Esophagus mucosa (tissue), 1 donor: ENCODE results near the gene DPYSL4. TPM values are rescaled to one million over a fixed set of nuclear protein-coding genes. Genes with fewer than 3 reads are reported as not detected.
A peak's percentile ranks its signal among the peaks of the same experiment; 100 is the strongest.

ENCODE experiments used
- ATAC-seq: fragments of 200-7000 bp; cut with Tn5 transposase; one replicate; pipeline ENCODE4 v1.9.1; 2020
- total RNA-seq: library from RNA; stranded (reverse); gene quantifications from one replicate; pipeline ENCODE4 v1.2.4, GENCODE V29; 2023
- donor health status: DM: yes; HTN: yes; CAD: no.

Gene DPYSL4
- total RNA-seq: 1.6 TPM

- ATAC-seq: no peak
Observed at GRCh38 chr10:132186488-132187429, at the start of gene DPYSL4. Gene DPYSL4 (plus strand): TSS chr10:132186948. CDS start chr10:132187064, 116 bp downstream.

DNA sequence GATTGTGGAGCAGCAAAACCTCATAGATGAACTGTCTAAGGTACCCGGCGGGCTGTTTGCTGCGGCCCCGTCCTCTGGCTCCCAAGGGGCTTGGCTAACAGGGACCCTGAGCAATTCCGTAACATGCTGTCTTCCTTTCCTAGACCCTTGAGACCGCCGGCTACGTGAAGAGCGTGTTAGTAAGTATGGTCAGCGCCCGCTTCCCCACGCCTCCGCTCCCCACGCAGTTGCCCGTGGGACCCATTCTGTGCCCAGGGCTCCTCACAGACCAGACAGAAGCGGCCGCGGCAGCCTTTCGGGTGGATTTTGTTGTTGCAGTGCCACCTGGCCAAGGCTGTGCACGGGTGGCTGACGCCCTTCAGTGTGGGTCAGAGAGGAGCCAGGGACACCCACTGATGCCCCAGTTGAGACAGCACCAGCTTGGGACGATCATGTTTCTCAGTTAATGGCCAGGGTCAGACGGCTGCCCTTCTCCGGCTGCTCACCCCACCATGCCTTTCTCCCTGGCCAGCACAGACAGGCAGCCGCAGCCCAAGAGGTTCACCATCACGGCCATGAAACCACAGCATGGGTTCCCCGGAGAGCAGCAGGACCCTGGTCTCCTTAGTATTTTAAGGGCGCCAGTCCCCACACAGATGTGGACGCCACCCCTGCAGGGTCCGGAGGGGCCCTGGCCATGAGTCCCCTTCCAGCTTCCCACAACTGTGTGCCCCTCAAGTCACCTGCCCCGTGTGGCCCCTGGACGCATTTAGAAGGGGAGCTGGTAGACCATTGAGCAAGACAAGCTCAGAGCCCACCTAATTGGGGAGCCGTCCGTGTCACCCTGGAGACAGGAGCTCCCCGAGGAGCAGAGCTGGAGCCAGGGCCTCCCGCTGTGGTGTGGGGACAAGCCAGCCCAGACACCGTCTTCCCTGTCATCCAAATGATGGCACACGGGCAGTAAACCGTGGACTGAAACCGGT is 49.4 kb upstream of the DPYSL4 start:
- ATAC-seq: no peak

- no peak for ATAC-seq
Observed at GRCh38 chr10:132138133-132138532, 48.6 kb upstream of the DPYSL4 start.

DNA sequence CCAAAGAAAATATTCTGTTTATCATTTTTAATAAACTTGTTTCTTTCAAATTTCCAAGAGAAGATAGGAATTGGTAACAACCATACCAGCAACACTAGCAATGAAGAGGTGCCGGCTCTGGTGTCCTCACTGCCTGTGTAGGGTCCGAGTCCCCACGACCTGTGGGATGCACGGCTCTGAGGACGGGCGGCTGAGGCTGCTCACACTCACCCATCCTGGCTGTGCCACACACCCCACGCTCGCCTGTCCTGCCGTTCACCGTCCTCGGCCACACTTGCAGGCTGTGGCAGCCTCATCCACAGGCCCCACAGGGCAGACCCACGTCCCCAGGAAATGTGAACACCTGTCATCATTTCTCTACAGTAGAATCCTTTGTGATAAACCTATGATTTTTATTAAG is 48.2 kb upstream of the DPYSL4 start:
- no peak for ATAC-seq

DNA sequence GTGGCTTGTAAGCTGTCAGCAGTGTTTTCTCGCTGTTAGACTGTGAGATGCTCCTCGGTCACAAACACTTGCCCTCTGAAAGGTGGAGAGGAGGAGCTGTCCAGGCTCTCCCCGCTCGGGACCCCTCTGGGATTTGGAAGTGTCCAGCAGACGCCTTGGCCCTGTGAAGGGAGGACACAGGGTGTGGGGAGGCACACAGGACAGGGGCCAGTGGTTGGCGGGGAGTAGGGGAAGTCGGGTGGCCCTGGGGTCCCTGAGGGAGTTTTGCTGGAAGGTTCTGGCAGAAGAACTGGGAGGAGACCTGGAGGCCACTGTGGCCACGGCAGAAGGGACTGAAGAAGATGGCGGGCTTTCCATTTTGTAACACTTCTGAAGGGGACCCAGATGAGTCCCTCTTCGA is 47.2 kb upstream of the DPYSL4 start:
- ATAC-seq: no peak

DNA sequence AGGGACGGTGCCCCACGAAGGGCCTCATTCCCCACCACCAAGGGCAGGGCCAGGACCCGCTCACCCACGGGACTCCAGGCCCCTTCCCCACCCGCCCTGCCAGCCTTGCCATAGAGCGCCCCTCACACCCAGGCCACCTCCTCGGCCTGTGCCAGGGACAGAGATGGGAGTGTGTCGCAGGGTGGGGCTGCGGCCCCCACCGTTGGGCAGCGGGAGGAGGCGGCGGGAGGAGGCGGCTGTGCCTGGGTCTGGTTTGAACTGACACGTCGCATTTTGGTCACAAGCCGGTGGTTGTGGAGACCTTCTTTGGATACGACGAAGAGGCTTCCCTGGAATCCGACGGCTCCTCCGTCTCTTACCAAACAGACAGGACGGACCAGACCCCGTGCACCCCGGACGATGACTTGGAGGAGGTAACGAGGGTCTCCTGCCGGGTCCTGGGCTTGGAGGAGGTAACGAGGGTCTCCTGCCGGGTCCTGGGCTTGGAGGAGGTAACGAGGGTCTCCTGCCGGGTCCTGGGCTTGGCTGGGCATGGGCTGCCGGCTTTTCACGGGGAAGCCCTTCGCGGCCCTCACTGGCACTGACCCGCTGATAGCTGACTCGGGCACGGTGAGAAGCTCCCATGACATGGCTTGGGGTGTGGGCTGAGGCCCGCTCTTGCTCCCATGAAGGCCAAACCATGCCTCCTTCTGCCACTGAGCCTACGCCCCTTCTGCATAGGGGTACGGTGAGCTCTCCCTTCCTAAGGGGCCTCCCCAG is 46.4 kb upstream of the DPYSL4 start:
- no peak for ATAC-seq

GRCh38 chr10:132141076-132141475 is 45.7 kb upstream of the DPYSL4 start:
- no peak for ATAC-seq

DNA sequence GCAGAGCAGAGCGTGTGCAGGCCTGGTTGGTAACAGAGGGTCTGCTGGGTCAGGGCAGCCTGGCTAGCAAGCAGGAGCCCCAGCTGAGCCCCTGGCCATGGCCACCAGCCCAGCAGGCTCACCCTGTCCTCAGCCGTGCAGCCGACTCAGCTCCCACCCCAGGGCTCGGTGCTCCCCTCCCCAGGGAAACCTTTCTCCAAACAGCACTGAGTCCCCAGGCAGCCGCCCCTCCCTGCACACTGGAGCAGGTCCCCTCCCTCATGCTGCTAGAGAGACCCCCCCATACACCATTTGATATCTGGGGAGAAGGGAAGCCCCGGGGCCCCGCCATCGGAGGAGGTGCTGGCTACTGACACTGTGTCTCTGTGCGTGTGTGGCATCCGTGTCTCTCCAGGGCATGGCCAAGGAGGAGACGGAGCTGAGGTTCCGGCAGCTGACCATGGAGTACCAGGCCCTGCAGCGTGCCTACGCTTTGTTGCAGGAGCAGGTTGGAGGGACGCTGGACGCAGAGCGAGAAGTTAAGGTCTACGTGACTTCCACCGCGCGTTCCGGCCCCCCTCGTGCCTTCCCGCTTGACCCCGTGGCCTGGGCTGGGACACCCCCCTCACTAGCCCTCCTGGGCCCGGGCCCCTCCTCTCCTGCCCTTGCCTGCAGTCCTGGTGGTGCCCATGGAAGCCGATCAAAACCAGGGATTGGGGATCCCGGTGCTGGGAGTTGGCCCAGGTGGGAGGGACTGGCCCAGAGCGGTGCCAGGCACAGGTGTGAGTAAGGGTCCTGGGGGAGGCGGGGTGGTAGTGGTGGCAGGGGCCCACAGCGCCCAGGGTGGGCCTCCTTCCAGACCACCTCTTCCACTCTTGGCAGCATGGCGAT is 45.0 kb upstream of the DPYSL4 start:
- ATAC-seq: no peak

GRCh38 chr10:132142396-132143161 is 44.2 kb upstream of the DPYSL4 start:
- ATAC-seq: peak; percentile 56

- ATAC-seq: no peak
Observed at GRCh38 chr10:132143162-132143561, 43.6 kb upstream of the DPYSL4 start.

DNA sequence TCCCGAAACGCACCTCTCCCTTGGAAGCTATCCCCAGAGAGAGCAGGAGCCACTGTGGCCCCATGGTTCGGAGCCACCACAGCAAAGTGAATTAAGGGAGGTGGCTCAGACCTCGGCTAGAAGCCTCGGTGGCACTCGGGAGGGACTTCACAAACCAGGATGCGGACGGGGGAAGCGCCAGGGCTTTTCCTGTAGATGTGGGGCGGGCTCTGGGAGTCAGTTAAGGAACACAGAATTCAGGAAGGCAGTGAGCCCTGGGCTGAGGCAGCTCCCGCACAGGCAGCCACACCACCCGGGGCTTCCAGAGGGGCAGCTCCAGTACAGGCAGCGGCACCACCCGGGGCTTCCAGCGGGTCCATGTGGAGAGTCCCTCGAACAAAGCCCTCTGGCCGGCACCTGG is 42.7 kb upstream of the DPYSL4 start:
- no peak for ATAC-seq

- ATAC-seq: no peak
Observed at GRCh38 chr10:132145002-132145401, 41.7 kb upstream of the DPYSL4 start.

- no peak for ATAC-seq
Observed at GRCh38 chr10:132145521-132146185, 41.1 kb upstream of the DPYSL4 start.

- no peak for ATAC-seq
Observed at GRCh38 chr10:132146271-132146671, 40.5 kb upstream of the DPYSL4 start.

DNA sequence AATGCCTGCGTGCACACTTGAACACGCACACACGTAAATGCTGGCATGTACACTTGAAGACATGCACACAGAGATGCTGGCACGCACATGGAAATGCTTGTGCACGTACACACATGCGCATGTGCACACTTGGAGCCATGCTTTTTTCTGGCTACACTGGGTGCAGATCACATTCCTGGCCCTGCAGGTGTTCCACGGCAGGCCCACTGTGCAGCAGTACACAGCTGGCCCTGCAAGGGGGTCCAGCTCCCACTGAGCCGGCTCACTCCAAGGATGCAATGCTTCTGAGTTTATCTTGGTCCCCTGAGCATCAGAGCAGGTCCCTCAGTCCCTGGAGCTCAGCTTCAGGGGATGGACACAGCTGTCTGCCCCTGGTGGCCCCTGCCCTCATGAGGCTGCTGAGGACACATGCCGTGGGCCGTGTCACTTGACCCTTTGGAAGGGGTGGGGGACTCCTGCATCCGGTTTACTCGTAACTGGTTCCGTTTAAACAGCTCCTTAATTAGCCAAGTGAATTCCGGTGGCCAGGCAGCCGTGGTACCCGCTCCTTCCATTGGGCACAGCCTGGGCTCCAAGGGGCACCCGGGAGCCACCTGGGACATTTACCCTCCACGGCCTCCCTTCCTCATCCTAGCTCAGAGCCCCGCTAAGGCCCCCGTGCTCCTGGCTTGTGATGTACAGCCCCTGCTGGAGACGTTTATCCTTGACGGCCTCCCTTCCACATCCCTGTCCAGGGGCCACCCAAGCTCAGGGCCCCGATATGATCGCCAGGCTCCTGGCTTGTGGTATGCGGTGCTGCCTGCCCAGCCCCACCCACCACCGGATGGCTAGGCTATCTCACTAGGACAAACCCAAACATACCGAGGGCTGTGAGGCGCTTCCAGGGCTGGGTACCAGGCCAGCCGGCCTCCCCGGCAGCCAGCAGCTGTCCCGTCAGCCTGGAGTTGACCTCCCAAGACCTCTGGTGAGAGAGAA is 39.5 kb upstream of the DPYSL4 start:
- ATAC-seq: no peak

- ATAC-seq: no peak
Observed at GRCh38 chr10:132148261-132149251, 38.2 kb upstream of the DPYSL4 start.

DNA sequence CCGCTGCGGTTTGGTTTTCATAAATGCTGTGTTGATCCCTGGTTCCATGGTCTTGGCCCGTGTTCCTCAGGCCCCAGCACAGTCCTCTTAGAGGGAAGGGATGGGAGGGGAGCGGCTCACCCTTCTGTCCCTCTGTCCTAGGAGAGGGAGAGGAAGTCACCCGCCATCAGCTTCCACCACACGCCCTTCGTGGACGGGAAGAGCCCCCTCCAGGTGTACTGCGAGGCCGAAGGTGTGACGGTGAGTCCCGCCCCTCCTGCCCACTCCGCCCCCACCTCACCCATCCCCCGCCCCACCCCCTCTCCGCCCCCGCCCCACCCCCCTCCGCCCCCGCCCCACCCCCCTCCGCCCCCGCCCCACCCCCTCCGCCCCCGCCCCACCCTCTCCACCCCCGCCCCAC is 37.5 kb upstream of the DPYSL4 start:
- ATAC-seq: no peak

- no peak for ATAC-seq
Observed at GRCh38 chr10:132149917-132150316, 36.8 kb upstream of the DPYSL4 start.
